Activated CD8-positive, alpha-beta memory T cell treated with anti-CD3 and anti-CD28 coated beads for 4 hours (primary cell): ENCODE measurements around the gene PSAP.

ENCODE experiments used
- DNase-seq, 2 donors: peaks; one replicate each; pipeline ENCODE4 v3.0.0-alpha.2; 2020; ENCODE audit warnings: low read depth in 2 of 2

The PSAP gene

DNA sequence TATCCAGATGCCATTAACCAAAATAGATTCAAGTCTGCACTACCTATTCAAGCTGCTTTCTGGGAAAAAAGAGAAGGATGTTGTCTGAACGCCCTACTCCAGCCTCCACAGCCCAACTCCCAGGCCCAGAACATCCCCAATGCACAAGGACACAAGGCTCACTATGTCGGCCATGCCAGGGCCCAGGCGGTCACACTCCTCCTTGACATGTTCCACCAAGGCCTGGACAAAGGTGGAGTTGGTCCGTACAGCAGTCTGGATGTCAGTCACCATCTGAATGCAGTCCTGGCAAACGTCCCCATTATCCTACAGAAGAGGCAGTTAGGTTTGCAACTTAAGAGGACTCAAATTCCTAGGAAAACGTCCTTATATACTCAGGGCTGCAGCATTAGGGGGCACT lies 23.2 kb downstream of the PSAP start:
- DNase-seq, result no peak

DNA sequence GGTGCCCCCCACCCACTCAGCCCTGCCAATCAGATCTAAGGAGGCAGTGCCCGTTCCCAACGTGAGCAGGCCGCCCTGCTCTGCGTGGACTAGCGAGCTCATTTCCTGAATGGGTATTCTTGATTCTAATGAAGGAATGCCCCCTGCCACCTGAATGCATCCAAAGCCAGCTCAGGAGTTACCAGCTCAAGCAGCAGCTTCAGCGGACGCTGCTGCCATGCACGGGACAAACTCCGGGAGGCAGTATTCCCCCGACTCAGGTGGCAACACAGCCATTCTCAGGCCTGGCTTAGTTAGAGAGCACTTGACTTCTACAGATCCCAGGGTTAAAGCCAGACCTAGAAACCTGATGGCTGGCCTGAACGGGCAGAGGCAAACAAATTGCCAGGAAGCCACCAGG lies 25.8 kb downstream of the PSAP start:
- DNase-seq, result no peak

DNA sequence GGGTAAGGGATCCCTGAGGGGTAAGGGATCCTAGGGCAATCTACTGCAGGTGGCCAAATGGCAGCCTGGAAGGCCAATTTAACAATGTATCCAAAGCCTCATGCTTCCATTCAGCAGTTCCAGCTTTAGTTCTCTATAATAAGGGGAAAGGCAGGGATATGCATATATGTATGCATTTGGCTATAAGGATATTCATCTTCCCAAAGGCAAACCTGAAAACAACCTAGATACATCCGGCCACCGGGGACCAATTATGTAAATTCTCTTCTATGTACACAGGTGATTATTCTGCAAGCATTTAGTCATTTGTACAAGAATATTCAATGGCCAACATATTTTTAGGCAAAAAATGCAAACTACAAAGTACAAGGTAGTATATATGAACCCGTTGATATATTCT lies 26.7 kb downstream of the PSAP start:
- DNase-seq, result no peak

DNA sequence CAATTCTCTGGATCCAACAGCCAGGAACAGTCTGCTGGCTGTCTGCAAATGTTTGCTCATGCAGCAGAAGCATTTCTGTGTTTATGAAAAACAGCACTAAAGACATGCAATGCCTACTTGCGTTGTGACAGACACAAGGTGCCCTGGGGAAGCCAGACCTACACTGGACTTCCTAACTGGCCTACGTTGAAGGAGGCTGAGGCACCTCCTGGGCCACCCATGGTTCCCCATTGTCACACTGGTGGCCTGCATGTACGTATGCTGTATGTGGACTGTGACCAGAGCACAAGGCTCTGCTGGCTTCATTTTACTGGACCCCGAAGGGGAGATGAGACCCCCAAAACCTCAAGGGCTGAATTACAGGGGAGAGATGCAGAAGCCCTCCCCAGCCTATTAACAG lies 27.7 kb downstream of the PSAP start:
- no peak for DNase-seq

DNA sequence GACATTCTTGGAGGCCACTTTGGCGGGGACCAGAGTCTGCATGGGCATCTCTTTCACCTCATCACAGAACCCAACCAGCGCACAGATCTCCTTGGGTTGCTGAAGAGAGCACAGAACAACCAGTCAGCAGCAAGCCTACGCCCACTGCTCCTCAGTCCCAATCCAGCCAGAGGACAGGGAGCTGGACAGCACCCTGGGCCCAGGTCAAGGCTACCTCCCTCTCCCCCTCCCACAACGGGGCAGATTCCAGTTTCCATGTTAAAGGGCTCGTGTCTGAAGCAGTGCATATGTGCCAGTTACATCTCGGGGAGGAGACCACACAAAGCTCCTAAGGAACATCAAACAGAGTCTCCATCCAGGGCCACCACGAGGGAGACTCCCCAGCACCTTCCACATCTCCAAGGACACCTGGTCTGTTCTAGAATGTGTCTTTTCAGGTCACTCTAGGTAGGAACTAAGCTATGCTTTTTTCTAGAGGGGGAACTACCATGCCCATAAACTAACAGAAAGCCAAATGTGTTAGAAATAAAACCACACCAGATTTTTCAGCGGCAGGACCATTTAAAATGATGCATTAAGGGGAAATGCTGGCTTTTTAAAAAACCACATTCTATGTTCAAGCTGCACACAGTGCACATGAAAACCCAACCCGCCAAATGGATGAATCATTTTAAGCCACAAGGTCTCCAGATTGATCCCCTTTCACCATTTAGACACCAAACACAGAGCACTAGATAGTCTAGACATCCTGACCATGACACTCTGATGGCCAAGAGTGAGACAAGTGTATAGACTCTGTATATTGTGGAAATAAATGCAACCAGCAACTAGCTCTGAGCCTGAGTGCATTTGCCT lies 28.9 kb downstream of the PSAP start:
- no peak for DNase-seq

DNA sequence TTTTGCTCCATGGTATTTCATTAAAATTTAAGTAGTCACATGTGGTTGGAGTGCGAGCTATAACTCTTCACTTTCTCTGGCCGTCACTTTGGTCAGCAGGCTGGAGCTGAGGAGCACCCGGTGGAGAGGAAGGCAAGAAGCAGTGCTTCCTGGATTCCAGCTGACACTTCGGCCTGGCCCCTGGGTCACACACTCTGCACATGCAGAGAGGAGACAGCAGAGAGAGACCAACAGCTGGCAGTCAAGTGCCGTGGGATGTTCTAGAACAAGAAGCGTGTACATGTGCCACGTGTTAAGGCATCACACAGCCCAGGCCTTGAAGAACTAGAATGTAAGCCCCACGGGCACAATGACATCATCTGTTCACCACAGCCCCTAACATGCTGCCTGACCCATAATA lies 30.1 kb downstream of the PSAP start:
- DNase-seq, result no peak

DNA sequence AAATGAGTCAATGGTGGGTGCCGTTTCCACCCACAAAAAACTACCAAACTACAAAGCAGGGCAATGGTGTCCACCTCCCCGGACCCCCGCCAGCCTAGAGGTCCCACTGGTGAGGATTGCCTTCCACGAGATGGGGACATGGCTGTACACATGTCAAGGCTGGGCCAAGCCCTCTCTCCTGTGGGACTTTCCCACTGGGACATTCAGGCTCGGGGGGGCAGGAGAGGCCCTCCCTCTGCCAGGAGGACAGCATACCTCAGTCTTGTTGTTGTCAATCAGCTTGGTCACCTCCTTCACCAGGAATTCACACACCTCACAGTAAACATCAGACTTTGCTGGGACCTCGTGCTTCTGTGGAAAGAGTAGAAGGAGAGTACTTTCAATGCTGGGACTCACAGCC lies 31.1 kb downstream of the PSAP start:
- DNase-seq, result no peak

DNA sequence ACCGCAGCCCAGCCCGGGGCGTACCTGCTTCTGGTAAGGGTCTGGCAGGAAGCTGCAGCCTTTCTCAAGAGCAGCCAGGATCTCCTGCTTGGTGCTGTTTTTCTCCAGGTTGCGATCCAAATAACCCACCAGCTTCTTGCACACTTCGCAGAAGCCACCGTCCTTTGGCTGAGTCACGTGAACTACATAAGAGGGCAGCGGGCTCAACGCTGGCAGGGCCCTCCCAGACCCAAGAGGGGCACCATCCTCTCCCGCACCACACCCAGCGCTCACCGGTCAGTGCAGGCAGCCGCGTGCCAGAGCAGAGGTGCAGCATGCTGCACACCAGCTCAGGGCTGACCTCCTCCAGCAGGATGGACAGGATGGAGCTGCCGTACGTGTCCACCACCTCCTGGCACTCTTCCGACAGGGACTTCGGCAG lies 31.6 kb downstream of the PSAP start:
- no peak for DNase-seq

DNA sequence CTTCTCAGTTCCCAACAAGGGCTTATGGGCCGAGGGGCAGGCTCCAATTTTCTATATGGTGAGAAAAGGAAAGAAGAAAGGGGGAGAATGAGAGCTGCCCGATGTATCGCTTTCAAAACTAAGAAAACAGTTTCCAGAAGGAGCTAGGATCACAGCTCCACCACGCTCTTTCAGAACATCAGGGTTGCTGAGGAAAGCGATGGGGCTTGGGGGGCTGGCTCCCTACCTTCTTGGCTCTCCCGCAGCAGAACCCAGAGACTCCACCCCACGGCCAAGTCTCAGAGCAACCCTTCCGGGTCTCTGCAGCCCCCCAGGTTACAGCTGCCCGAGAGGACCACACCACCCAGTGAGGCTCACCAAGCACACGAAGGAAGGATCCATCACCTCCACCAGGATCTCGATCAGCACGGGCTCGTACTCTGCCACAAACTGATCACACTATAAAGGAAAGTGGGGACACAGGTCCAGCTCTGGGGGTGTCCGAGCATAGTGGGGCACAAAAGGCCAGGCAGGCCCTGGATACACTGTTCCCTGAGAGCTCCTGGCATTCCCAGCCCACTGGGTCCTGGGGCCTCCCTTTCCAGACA lies 32.3 kb downstream of the PSAP start:
- DNase-seq, result no peak

DNA sequence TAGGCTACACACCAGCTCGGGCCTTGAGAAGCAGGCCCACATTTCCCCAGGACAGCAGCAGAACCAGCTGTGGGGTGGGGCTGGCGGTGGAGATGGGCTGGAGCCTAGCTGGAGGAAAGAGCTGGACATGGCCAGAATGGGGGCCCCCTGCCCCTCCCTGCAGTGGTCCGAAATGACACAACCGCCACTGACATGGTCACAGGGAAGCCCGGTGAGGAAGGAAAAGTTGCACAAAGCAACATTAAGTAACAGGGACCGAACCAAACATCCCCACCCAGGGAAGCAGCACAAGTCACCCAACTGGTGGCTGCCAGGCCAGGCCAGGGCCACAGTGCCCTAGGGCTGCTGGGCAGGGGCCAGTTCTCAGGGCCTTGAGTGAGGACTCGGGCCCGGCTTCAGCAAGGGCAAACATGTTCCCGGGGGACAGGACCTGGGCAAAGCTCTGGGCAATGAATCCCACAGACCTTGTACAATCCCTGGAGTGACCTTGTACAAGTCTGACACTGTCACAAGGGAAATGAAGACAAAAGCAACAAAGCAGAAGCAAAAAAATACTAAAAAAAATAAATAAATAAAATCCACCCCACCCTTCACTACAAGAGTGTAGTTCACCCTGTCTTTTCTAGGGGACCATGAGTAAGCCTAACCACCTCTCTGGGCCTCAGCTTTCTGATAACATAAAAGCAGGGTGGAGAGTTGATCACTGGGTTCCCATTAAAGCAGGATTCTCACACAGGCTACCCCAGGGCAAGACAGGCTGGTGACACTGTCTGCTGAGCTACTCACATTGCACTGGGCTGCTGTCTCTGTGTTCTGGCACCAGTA lies 33.0 kb downstream of the PSAP start:
- no peak for DNase-seq

DNA sequence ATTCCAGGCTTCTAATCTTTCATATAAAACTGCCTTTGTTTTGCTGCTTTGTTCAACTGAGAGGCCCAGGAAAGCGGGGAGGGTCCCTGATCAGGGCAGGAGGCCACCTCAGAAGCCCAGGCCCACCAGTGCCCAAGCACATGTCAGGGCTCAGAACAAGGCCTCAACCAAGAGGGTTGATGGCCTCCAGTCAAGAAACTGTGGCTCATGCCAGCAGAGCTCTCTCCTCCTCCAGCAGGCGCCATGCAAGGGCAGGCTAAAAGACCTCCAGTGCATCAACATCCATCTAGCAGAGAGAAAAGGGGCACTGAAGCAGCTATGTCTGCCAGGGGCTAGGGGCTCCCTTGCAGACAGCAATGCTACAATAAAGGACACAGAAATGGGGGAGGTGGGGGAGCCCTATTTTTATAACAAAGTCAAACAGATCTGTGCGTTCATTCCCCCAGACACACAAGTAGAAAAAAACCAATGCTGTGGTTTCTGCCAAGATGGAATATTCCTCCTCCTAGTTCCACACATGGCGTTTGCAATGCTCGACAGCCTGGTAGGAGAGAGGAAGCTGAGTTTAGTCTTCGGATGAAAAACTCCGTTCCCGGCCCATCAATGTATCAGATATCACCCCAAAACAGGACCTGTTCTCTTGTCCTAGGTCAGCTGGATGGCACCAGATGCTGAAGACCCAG lies 34.0 kb downstream of the PSAP start:
- no peak for DNase-seq

DNA sequence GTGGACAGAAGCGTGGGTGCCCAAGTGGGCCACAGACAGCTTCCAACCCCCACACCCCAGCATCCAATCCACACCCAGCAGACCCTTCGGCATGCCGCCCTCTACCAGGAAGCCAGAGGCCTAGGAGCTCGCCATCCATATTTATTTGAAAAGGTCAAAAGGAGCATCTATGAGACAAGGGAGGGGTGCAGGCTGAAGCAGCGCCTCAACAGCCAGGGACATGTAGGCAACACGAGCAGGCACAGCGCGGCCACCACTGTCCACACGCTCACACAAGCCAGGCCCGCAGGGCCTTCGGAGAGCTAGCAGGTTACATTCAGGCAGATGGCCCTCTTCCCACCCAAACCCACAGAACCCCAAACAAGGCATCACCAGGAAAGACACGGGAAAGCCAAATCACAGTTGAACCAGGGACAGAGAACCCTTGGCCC lies 34.6 kb downstream of the PSAP start:
- no peak for DNase-seq

DNA sequence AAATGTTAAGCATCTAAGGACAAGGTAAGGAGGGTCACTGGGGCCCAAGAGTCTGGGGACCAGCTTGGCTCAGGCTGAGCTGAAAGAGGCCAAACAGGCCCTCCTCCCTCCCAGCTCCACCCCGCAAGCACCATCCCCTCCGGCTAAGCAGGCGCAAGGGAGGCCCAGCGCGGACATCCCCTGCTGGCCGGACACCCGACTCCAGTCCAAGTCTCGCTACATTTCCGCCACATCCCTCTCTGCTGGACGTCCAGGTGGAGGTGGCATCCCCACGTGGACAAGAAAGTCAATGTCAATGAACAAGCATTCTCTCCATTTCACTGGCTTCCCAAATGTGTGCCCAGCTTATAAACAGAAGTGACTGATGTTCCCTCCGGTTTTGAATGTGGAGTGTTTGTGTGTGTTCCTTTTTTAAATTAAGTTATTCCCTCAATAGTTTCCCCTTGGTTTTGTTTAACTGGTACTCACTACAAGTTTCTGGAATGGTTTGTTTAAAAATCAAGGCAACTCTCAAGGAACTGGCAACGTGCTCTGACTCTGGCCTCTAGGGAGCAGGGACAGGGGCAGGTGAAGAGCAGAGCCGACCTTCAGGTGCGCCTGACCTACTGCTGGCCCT lies 35.4 kb downstream of the PSAP start:
- no peak for DNase-seq

DNA sequence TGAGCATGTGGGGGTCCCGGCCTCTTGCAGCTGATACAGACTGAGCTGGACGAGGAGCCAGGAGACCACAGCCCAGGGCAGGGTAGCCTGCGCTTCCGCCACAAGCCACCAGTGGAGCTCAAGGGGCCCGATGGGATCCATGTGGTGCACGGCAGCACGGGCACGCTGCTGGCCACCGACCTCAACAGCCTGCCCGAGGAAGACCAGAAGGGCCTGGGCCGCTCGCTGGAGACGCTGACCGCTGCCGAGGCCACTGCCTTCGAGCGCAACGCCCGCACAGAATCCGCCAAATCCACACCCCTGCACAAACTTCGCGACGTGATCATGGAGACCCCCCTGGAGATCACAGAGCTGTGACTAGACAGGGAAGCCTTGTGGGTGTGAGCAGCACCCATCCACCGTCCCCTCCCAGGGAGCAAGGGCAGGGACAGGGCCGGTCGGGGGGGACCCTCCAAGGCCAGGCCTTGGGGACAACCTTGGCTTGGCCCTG lies 36.1 kb downstream of the PSAP start:
- no peak for DNase-seq

DNA sequence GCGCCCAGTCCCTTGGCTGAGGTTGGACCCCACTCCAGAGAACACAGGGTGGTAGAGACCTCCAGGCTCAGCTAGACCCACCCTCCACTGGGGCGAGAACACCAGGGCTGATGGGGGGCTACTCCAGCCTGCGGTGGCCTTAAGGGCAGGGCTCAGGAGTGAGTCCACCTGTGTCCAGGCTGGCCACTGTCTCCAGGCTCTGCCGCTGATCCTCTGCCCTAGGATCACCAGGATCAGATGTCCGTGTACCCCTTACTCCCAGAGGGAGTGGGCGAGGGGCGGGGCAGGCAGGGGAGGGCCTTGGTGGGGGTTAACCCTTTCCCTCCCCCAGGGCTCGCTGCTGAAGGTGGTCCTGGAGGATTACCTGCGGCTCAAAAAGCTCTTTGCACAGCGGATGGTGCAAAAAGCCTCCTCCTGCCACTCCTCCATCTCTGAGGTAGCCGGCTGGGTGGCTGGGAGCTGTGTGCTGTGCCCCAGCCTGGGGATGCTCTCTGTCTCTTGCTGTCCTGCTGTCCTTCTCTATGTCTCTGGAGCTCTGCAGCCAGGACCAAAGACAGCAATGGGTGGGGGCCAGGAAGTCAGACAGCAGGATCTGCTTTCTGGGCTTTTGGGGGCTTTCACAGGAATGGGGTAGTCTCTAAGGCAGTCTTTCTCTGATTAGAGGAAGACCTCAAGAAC lies 38.0 kb downstream of the PSAP start:
- DNase-seq, result no peak

DNA sequence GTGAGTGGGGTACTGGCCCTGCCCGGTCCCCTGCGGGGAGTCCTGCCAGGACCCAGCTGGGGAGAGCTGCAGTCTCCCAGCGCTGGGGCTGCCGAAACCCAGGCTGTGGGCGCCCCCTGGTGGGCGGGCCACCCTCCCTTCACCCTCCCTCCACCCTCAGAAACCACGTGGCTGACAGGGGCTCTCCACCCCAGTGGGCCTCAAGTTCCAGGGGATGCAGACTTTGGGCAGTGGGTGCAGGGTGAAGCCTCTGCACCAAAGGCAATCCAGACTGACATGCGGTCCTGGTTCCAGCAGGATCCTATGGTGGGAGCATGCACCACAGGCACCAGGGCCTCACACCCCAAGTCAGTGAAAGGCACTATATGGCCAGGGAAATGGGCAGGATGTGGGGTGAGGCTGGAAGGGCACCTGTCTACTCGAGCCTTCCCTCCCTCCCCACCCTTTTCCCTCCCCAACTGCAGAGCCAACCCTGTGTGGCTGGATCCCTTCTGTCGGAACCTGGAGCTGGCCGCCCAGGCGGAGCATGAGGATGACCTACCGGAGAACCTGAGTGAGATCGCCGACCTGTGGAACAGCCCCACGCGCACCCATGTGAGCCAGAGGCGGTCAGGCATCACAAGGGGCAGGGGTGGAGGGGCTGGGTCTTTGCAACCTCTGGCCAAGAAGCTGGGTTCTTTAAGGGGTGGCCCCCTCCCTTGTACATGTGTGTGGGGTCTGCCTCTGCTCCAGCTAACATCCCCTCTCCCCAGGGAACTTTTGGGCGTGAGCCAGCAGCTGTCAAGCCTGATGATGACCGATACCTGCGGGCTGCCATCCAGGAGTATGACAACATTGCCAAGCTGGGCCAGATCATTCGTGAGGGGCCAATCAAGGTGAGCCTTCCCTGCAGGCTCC lies 38.8 kb downstream of the PSAP start:
- DNase-seq, result peak; percentile 55 to 69

DNA sequence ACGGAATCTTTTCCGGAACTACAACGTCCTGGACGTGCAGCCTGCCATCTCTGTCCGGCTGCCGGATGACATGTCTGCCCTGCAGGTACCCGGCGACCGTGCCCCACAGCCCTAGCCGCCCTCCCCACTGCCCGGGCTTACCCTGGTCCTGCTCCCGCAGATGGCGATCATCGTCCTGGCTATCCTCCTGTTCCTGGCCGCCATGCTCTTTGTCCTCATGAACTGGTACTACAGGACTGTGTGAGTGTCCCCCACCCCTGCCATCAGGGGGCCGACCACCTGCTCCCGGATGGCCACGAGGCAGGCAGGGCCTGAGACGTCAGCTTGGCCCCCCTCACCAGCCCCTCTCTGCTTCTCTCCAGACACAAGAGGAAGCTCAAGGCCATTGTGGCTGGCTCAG lies 39.7 kb downstream of the PSAP start:
- DNase-seq, result no peak

DNA sequence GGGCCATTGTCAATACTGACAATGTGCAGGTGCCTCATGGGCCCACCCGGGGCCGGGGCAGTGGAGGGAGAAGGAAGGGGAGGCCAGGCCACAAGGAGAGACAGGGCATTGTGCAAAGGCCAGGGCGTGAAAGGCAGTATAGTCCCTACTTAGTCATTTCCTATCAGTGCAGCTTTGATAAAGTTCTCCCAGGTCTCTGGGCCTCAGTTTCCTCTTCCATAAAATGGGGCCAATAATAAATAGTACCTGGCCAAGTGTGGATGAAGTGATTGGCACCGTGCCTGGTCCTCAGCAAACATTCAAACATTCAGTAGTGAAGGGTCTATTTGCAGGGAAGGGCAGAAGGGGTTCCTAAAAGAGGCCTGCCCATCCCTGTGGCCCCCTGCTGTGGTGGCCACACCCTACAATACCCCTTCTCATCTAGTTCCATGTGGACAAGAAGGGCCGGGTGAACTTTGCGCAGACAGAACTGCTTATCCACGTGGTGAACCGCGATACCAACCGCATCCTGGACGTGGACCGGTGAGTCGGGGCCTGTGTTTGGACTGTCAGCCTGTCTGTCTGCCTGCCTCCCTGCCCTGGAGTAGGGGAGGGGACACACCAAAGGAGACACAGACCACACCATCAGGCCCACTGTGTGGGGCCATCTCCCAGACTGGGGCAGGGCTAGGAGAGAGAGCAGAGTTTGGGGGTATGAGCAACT lies 40.9 kb downstream of the PSAP start:
- no peak for DNase-seq

DNA sequence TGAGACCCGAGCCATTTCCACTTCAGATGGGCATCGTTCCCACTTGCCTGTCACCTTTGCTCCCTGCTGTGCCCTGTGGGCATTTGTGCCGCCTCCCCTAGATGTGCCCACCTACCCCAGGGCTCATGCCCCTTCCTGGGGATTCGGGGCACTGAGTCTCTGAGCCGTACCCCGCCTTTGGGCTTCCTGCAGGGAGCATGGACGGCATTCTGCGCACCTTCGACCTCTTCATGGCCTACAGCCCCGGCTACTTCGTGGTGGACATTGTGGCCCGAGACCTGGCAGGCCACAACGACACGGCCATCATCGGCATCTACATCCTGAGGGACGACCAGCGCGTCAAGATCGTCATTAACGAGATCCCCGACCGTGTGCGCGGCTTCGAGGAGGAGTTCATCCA lies 41.4 kb downstream of the PSAP start:
- no peak for DNase-seq
